Measurements from ENCODE around the gene MRM3.

The MRM3 gene

DNA sequence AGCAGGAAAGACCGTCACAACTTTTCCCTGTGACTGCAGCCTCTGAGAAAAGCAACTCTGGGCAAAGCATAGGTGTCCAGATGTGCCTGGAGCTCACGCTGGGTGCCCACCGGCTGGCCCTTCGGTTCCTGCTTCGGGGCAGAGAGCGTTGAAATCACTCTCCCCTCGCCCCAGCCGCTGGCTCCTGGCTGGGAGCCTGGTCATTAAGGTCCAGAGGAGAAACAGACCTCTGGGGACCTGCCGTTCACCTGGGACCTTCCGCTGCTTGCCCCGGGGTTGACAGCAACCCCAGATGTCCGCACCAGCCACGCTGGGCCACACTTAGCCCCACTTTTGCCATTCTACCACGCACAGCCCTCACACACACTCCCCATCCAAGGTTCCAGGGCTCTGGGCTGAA is 13.1 kb downstream of the MRM3 start:
- H3K27ac ChIP-seq = no peak overlapping the region
- TF ChIP-seq, protein P1, sequence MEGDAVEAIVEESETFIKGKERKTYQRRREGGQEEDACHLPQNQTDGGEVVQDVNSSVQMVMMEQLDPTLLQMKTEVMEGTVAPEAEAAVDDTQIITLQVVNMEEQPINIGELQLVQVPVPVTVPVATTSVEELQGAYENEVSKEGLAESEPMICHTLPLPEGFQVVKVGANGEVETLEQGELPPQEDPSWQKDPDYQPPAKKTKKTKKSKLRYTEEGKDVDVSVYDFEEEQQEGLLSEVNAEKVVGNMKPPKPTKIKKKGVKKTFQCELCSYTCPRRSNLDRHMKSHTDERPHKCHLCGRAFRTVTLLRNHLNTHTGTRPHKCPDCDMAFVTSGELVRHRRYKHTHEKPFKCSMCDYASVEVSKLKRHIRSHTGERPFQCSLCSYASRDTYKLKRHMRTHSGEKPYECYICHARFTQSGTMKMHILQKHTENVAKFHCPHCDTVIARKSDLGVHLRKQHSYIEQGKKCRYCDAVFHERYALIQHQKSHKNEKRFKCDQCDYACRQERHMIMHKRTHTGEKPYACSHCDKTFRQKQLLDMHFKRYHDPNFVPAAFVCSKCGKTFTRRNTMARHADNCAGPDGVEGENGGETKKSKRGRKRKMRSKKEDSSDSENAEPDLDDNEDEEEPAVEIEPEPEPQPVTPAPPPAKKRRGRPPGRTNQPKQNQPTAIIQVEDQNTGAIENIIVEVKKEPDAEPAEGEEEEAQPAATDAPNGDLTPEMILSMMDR (IDR thresholded peaks at IDR 0.05) = no peak
- no peak for TF ChIP-seq ZFX (IDR thresholded peaks at IDR 0.05; ENCODE audit: borderline replicate concordance)

DNA sequence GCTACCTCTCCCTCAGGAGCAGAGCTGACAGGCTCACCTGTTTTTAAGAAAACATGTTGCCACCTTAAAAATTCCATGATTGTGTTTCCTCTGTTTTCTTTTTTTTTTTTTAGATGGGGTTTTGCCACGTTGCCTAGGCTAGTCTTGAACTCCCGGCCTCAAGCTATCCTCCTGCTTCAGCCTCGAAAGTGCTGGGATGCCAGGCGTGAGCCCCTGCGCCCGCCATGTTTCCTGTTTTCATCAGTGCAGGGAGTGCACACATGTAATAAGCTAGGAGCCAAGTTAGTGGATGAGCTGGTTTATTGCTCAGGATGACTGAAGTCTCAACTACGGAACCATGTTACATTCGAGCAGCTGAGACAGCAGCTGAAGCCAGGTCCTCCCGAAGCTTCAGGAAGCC is 13.6 kb downstream of the MRM3 start:
- no peak for TF ChIP-seq ZFX (IDR thresholded peaks at IDR 0.05; ENCODE audit: borderline replicate concordance)
- TF ChIP-seq, protein P1 (IDR thresholded peaks at IDR 0.05) = no peak
- no peak overlapping the region for H3K27ac ChIP-seq

- no peak overlapping the region for H3K27ac ChIP-seq
- no peak for TF ChIP-seq ZFX (IDR thresholded peaks at IDR 0.05; ENCODE audit: borderline replicate concordance)
- TF ChIP-seq, protein P1 (IDR thresholded peaks at IDR 0.05) = no peak
These were observed 14.5 kb downstream of the MRM3 start for GRCh38 chr17:796609-797008.

DNA sequence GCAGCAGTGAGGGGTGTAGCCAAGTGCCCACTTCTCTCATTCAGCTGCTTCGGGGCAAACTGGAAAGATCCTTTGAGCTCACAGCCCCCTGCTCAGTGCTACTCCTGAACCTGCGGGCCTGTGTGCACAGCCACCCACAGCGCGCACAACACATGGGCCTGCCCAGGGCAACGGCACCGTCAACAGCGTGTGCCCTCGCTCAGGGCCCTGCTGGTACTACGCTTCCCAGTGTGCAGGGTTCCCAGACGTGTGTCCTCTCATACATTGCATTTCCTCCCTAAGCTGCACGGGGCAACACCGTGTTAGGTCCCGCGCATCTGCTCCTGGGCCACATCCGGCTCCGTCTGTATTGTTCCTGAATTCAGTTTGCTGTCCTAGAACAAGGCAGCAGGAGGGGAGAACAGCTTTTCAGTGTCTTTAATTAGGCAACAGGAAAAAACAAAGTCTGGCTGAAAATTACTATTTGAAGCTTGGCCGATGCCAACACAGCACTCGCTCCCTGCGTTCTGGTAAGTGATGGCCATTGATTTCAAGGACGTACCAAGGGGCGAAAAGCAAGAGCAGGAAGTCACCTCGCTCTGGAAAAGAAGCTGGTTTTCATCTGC is 15.2 kb downstream of the MRM3 start:
- TF ChIP-seq, protein P1 (IDR thresholded peaks at IDR 0.05) = no peak
- no peak for TF ChIP-seq ZFX (IDR thresholded peaks at IDR 0.05; ENCODE audit: borderline replicate concordance)
- no peak overlapping the region for H3K27ac ChIP-seq

DNA sequence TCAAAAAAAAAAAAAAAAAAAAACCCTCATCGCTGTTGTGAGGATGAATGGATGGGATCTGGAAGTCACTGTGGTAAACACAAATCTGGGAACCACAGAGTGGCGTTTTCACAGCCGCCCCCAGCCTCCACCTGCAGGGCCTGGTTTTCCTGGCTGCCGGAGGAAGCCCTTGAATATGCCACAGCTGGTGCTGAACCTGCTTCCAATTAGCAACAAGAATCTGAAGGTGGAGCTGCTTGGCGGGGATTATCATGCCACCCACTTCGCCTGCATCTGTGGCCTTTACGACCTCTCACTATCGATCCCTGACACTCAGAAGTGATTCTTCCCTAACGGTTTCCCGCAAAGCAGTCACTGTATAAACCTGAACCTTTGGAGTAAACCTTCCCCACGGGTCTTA is 16.1 kb downstream of the MRM3 start:
- TF ChIP-seq ZFX (IDR thresholded peaks at IDR 0.05; ENCODE audit: borderline replicate concordance) = no peak
- TF ChIP-seq, protein P1 (IDR thresholded peaks at IDR 0.05) = no peak
- no peak overlapping the region for H3K27ac ChIP-seq

DNA sequence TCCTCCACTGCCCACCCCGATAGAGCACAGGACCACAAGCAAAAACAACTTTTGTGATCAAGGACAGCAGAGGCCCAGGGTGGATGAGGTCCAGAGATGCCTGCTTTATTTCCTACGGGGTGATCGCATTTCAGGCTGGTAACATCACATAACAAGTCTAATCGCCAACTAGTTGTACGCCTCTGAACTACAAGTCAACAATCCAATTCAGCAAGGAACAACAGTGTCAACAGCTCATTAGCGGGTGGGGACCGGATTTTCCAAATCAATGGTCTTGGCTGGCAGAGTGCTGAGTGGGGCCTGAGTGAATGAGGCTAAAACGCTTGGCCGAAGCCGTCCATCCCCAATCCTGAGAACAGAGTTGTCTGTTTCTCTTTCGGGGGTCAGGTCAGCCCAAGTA is 17.1 kb downstream of the MRM3 start:
- no peak overlapping the region for H3K27ac ChIP-seq
- TF ChIP-seq, protein P1 (IDR thresholded peaks at IDR 0.05) = no peak
- TF ChIP-seq ZFX (IDR thresholded peaks at IDR 0.05; ENCODE audit: borderline replicate concordance) = no peak

DNA sequence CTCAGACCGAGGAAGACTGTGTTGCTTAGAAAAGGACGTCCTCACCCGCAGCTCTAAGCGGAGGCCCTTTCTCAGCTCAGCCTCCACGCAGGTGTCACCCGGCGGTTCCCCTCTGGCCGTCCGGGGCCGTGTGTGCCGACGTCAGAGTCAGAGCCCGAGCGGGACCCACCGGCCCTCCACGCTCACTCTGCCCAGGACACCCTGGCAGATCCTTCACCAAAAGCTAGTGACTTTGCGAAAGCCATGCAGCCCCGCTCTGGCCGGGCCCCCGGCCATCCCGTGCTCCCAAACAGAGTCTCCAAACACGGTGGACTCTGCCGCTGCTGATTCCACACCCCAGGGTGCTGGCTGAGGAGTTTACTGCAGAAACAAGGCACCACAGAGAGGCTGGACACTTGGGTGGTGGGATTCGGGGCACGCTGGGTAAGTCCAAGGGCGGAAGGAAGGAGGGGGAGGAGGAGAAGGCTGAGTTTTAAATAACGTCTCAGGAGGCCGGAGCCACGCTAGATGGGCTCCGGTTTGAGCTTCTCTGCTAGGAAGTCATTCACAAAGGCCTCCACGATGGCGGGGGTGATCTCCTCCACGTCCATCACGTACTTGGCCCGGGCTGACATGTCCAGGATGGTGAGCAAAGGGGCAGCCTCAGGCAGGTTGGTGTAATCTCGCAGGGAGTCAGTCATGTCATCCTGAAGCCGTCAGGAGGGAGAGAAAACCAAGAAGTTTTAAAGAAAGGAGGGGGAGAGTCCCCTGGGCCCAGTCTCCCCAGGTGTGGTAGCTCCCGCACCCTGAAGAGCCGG is 18.5 kb downstream of the MRM3 start:
- H3K27ac ChIP-seq = no peak overlapping the region

More for the DNA sequence above, 18.5 kb downstream of the MRM3 start:
- TF ChIP-seq, protein P1 (IDR thresholded peaks at IDR 0.05) = no peak
- no peak for TF ChIP-seq ZFX (IDR thresholded peaks at IDR 0.05; ENCODE audit: borderline replicate concordance)
